ENCODE results near the gene FAM20A.
"Not testable (repeated sequence)": the region's sequence is repeated elsewhere in the genome, so short reads cannot be mapped to it uniquely, and the experiment has no call there.

The FAM20A gene

GRCh38 chr17:68587847-68588246 is 13.3 kb downstream of the FAM20A start:
- DNase-seq, result no peak

- peak; percentile 18 for DNase-seq
Measured at GRCh38 chr17:68587026-68587425, 14.1 kb downstream of the FAM20A start.

GRCh38 chr17:68585643-68586042 is 15.5 kb downstream of the FAM20A start:
- peak; percentile 96 for DNase-seq

GRCh38 chr17:68584581-68585303 is 16.4 kb downstream of the FAM20A start:
- peak; percentile 66 for DNase-seq

GRCh38 chr17:68582867-68583266 is 18.3 kb downstream of the FAM20A start:
- DNase-seq, result not testable (repeated sequence)

- no peak for DNase-seq
Measured at GRCh38 chr17:68581863-68582645, 19.1 kb downstream of the FAM20A start.

GRCh38 chr17:68580236-68580770 is 20.9 kb downstream of the FAM20A start:
- DNase-seq, result no peak

GRCh38 chr17:68579194-68579927 is 21.8 kb downstream of the FAM20A start:
- no peak for DNase-seq

GRCh38 chr17:68578236-68578635 is 22.9 kb downstream of the FAM20A start:
- no peak for DNase-seq

- no peak for DNase-seq
Measured at GRCh38 chr17:68577497-68577821, 23.7 kb downstream of the FAM20A start.

- peak; percentile 66 for DNase-seq
Measured at GRCh38 chr17:68576811-68577496, 24.2 kb downstream of the FAM20A start.

GRCh38 chr17:68576137-68576536 is 25.0 kb downstream of the FAM20A start:
- no peak for DNase-seq

- no peak for DNase-seq
Measured at GRCh38 chr17:68573338-68573737, 27.8 kb downstream of the FAM20A start.

- DNase-seq, result no peak
Measured at GRCh38 chr17:68572138-68572842, 28.9 kb downstream of the FAM20A start.

GRCh38 chr17:68570526-68570925 is 30.6 kb downstream of the FAM20A start:
- no peak for DNase-seq

- DNase-seq, result no peak
Measured at GRCh38 chr17:68569346-68569745, 31.8 kb downstream of the FAM20A start.

GRCh38 chr17:68568581-68568980 is 32.6 kb downstream of the FAM20A start:
- no peak for DNase-seq

- DNase-seq, result no peak
Measured at GRCh38 chr17:68567581-68567980, 33.6 kb downstream of the FAM20A start.

GRCh38 chr17:68567035-68567434 is 34.1 kb downstream of the FAM20A start:
- DNase-seq, result no peak

GRCh38 chr17:68566442-68566738 is 34.8 kb downstream of the FAM20A start:
- DNase-seq, result no peak

GRCh38 chr17:68565661-68566441 is 35.3 kb downstream of the FAM20A start:
- DNase-seq, result no peak

Measured in islet precursor cell (in vitro differentiated cells).